Measurements from ENCODE around the gene BORA. TPM values are rescaled to one million over a fixed set of nuclear protein-coding genes. Genes with fewer than 3 reads are reported as not detected.

The BORA gene
- total and polyA plus RNA-seq, 2 experiments from 2014 or later = 12.0 to 23.9 TPM

DNA sequence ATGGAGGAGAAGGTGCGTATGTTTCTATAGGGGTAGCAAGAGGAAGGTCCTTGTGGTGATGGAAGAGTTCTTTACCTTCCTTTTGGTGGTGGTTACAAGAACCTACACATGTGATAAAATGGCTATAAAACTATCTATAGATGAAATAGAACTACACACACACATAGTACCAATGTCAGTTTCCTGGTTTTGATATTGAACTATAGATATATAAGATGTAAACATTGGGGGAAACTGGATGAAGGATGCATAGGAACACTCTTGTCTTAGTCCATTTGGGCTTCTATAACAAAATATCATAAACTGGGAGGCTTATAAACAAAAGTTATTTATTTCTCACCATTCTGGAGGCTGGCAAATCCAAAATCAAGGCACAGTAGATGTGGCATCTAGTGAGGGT lies 47.4 kb upstream of the BORA start (continued):
- TF ChIP-seq, protein P1, sequence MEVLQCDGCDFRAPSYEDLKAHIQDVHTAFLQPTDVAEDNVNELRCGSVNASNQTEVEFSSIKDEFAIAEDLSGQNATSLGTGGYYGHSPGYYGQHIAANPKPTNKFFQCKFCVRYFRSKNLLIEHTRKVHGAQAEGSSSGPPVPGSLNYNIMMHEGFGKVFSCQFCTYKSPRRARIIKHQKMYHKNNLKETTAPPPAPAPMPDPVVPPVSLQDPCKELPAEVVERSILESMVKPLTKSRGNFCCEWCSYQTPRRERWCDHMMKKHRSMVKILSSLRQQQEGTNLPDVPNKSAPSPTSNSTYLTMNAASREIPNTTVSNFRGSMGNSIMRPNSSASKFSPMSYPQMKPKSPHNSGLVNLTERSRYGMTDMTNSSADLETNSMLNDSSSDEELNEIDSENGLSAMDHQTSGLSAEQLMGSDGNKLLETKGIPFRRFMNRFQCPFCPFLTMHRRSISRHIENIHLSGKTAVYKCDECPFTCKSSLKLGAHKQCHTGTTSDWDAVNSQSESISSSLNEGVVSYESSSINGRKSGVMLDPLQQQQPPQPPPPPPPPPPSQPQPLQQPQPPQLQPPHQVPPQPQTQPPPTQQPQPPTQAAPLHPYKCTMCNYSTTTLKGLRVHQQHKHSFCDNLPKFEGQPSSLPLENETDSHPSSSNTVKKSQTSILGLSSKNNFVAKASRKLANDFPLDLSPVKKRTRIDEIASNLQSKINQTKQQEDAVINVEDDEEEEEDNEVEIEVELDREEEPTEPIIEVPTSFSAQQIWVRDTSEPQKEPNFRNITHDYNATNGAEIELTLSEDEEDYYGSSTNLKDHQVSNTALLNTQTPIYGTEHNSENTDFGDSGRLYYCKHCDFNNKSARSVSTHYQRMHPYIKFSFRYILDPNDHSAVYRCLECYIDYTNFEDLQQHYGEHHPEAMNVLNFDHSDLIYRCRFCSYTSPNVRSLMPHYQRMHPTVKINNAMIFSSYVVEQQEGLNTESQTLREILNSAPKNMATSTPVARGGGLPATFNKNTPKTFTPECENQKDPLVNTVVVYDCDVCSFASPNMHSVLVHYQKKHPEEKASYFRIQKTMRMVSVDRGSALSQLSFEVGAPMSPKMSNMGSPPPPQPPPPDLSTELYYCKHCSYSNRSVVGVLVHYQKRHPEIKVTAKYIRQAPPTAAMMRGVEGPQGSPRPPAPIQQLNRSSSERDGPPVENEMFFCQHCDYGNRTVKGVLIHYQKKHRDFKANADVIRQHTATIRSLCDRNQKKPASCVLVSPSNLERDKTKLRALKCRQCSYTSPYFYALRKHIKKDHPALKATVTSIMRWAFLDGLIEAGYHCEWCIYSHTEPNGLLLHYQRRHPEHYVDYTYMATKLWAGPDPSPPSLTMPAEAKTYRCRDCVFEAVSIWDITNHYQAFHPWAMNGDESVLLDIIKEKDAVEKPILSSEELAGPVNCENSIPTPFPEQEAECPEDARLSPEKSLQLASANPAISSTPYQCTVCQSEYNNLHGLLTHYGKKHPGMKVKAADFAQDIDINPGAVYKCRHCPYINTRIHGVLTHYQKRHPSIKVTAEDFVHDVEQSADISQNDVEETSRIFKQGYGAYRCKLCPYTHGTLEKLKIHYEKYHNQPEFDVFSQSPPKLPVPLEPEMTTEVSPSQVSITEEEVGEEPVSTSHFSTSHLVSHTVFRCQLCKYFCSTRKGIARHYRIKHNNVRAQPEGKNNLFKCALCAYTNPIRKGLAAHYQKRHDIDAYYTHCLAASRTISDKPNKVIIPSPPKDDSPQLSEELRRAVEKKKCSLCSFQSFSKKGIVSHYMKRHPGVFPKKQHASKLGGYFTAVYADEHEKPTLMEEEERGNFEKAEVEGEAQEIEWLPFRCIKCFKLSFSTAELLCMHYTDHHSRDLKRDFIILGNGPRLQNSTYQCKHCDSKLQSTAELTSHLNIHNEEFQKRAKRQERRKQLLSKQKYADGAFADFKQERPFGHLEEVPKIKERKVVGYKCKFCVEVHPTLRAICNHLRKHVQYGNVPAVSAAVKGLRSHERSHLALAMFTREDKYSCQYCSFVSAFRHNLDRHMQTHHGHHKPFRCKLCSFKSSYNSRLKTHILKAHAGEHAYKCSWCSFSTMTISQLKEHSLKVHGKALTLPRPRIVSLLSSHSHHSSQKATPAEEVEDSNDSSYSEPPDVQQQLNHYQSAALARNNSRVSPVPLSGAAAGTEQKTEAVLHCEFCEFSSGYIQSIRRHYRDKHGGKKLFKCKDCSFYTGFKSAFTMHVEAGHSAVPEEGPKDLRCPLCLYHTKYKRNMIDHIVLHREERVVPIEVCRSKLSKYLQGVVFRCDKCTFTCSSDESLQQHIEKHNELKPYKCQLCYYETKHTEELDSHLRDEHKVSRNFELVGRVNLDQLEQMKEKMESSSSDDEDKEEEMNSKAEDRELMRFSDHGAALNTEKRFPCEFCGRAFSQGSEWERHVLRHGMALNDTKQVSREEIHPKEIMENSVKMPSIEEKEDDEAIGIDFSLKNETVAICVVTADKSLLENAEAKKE (CRISPR knock-in tag; IDR thresholded peaks at IDR 0.05) = no peak
- TF ChIP-seq JUNB (IDR thresholded peaks at IDR 0.05; ENCODE audit: unreplicated experiment) (no peak), POLR2AphosphoS5 (IDR thresholded peaks at IDR 0.05; ENCODE audit: low read depth) (no peak), EZH2phosphoT487 (IDR thresholded peaks at IDR 0.05; ENCODE audit: unreplicated experiment) (no peak)

GRCh38 chr13:72686766-72687165 lies 41.0 kb upstream of the BORA start:
- no peaks in the 10 kb centered on the region for H4K20me1 ChIP-seq (replicated peaks; ENCODE audit: insufficient read depth)
- Mint-ChIP-seq H3K27ac (no peak overlapping the region), H3K4me3 (no peak overlapping the region), H3K27me3 (ENCODE audit: insufficient read depth, low read depth, poor library complexity) (peaks cover 1% of the 10 kb centered on the region), H3K4me1 (no peaks in the 10 kb centered on the region), H3K9me3 (peaks cover 13% of the 10 kb centered on the region), H3K36me3 (ENCODE audit: low read depth) (peaks cover 5% of the 10 kb centered on the region; the same call in 1 of the 3 replicates)
- 0 out of 2 replicates have a peak, but pooled peaks cover 10% of the 10 kb centered on the region for H3K9me2 ChIP-seq (ENCODE audit: insufficient read depth)
- no peak for DNase-seq (ENCODE audit: low spot score)
- H3K4me3 ChIP-seq = no peak overlapping the region
- H2AFZ ChIP-seq = no peak overlapping the region
- ATAC-seq = no peak
- H3K36me3 ChIP-seq (ENCODE audit: insufficient read depth) = no peaks in the 10 kb centered on the region
- no peaks in the 10 kb centered on the region for H3F3A ChIP-seq (replicated peaks; ENCODE audit: low read depth)
- H3K27ac ChIP-seq (ENCODE audit: low read depth) = no peak overlapping the region
- H3K79me2 ChIP-seq (replicated peaks; ENCODE audit: insufficient read depth) = no peaks in the 10 kb centered on the region
- no peak overlapping the region for H3K4me2 ChIP-seq
- no peaks in the 10 kb centered on the region for H3K4me1 ChIP-seq (ENCODE audit: insufficient read depth)
- no peaks in the 10 kb centered on the region for H3K27me3 ChIP-seq (ENCODE audit: insufficient read depth)
- TF ChIP-seq EZH2phosphoT487 (IDR thresholded peaks at IDR 0.05; ENCODE audit: unreplicated experiment) = no peak
- TF ChIP-seq NANOG (IDR thresholded peaks at IDR 0.05; ENCODE audit: borderline replicate concordance) = no peak
- TF ChIP-seq, protein P2, sequence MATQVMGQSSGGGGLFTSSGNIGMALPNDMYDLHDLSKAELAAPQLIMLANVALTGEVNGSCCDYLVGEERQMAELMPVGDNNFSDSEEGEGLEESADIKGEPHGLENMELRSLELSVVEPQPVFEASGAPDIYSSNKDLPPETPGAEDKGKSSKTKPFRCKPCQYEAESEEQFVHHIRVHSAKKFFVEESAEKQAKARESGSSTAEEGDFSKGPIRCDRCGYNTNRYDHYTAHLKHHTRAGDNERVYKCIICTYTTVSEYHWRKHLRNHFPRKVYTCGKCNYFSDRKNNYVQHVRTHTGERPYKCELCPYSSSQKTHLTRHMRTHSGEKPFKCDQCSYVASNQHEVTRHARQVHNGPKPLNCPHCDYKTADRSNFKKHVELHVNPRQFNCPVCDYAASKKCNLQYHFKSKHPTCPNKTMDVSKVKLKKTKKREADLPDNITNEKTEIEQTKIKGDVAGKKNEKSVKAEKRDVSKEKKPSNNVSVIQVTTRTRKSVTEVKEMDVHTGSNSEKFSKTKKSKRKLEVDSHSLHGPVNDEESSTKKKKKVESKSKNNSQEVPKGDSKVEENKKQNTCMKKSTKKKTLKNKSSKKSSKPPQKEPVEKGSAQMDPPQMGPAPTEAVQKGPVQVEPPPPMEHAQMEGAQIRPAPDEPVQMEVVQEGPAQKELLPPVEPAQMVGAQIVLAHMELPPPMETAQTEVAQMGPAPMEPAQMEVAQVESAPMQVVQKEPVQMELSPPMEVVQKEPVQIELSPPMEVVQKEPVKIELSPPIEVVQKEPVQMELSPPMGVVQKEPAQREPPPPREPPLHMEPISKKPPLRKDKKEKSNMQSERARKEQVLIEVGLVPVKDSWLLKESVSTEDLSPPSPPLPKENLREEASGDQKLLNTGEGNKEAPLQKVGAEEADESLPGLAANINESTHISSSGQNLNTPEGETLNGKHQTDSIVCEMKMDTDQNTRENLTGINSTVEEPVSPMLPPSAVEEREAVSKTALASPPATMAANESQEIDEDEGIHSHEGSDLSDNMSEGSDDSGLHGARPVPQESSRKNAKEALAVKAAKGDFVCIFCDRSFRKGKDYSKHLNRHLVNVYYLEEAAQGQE (IDR thresholded peaks at IDR 0.05; ENCODE audit: unreplicated experiment) = no peak
- no peak for TF ChIP-seq POLR2AphosphoS5 (IDR thresholded peaks at IDR 0.05; ENCODE audit: low read depth)
- no peak for TF ChIP-seq STAT1 (IDR thresholded peaks at IDR 0.05; ENCODE audit: unreplicated experiment)
